ENCODE measurements around the gene MYH14. TPM values are rescaled to one million over a fixed set of nuclear protein-coding genes. Genes with fewer than 3 reads are reported as not detected.

The MYH14 gene
- total RNA-seq, 1 donor from 2014 or later = 93.9 TPM

DNA sequence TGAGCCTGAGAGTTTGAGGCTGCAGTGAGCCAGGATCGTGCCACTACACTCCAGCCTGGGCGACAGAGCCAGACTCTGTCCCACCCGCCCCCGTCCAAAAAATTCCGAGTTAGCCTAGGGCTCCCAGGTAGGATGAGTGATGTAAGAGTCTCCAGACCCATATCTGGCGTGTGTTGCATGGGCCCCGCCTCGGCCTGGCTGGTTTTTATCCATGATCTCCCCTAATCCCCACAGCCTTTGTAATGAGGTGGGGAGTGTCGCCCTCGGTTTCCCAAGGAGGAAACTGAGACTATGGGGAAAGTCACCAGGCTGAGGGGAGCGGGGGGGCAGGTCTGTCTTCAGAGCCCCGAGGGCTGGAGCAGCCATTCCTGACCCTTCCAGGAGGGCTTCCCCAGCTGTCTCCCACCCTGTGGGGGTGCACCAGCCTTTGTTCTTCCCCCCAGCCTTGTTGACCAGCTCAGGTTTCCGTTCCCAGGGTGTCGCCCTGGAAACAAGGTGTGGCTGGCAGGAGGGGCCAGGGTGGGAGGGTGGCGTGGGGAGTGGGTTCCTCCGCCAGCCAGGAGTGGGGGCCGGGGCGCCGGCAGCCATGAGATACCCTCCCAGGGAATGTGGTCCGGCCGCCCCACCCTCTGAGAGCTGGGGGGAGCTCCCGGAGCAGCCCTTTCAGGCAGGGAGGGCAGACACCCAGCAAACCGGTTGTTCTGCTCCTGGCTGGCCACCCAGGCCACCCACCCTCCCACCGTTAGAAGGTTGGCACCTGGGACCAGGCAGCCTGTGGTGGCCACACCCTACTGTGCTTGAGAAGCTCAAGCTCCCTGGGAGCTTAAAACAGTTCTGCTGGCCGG, 11.5 kb downstream of the MYH14 start:
- TF ChIP-seq, protein P1, sequence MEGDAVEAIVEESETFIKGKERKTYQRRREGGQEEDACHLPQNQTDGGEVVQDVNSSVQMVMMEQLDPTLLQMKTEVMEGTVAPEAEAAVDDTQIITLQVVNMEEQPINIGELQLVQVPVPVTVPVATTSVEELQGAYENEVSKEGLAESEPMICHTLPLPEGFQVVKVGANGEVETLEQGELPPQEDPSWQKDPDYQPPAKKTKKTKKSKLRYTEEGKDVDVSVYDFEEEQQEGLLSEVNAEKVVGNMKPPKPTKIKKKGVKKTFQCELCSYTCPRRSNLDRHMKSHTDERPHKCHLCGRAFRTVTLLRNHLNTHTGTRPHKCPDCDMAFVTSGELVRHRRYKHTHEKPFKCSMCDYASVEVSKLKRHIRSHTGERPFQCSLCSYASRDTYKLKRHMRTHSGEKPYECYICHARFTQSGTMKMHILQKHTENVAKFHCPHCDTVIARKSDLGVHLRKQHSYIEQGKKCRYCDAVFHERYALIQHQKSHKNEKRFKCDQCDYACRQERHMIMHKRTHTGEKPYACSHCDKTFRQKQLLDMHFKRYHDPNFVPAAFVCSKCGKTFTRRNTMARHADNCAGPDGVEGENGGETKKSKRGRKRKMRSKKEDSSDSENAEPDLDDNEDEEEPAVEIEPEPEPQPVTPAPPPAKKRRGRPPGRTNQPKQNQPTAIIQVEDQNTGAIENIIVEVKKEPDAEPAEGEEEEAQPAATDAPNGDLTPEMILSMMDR (conservative IDR thresholded peaks at IDR 0.05) = no peak
- peak overlapping the region; percentile 96 for H3K27ac Mint-ChIP-seq
- H3K36me3 Mint-ChIP-seq = peaks cover 12% of the 10 kb centered on the region
- H3K9me3 Mint-ChIP-seq = no peaks in the 10 kb centered on the region
- no peaks in the 10 kb centered on the region for H3K27me3 Mint-ChIP-seq
- peaks cover 3% of the 10 kb centered on the region for H3K4me1 Mint-ChIP-seq (ENCODE audit: unreplicated experiment)
- DNase-seq (ENCODE audit: extremely low spot score, unreplicated experiment) = peak; percentile 85
- peak overlapping the region; percentile 74 for H3K4me3 Mint-ChIP-seq

- H3K4me1 Mint-ChIP-seq (ENCODE audit: unreplicated experiment) = peaks cover 3% of the 10 kb centered on the region
- peak overlapping the region; percentile 96 for H3K27ac Mint-ChIP-seq
- no peaks in the 10 kb centered on the region for H3K27me3 Mint-ChIP-seq
- no peak for DNase-seq (ENCODE audit: extremely low spot score, unreplicated experiment)
- H3K9me3 Mint-ChIP-seq = no peaks in the 10 kb centered on the region
- peaks cover 12% of the 10 kb centered on the region for H3K36me3 Mint-ChIP-seq
- H3K4me3 Mint-ChIP-seq = no peak overlapping the region
- TF ChIP-seq, protein P1 (conservative IDR thresholded peaks at IDR 0.05) = no peak
Measured at GRCh38 chr19:50215820-50216219, 12.4 kb downstream of the MYH14 start.

- H3K27ac Mint-ChIP-seq = no peak overlapping the region
- H3K4me1 Mint-ChIP-seq (ENCODE audit: unreplicated experiment) = peaks cover 3% of the 10 kb centered on the region
- no peak overlapping the region for H3K4me3 Mint-ChIP-seq
- H3K9me3 Mint-ChIP-seq = peaks cover 4% of the 10 kb centered on the region
- H3K36me3 Mint-ChIP-seq = peaks cover 15% of the 10 kb centered on the region
- no peaks in the 10 kb centered on the region for H3K27me3 Mint-ChIP-seq
- TF ChIP-seq, protein P1 (conservative IDR thresholded peaks at IDR 0.05) = no peak
- DNase-seq (ENCODE audit: extremely low spot score, unreplicated experiment) = no peak
Measured at GRCh38 chr19:50221087-50221486, 17.7 kb downstream of the MYH14 start.

DNA sequence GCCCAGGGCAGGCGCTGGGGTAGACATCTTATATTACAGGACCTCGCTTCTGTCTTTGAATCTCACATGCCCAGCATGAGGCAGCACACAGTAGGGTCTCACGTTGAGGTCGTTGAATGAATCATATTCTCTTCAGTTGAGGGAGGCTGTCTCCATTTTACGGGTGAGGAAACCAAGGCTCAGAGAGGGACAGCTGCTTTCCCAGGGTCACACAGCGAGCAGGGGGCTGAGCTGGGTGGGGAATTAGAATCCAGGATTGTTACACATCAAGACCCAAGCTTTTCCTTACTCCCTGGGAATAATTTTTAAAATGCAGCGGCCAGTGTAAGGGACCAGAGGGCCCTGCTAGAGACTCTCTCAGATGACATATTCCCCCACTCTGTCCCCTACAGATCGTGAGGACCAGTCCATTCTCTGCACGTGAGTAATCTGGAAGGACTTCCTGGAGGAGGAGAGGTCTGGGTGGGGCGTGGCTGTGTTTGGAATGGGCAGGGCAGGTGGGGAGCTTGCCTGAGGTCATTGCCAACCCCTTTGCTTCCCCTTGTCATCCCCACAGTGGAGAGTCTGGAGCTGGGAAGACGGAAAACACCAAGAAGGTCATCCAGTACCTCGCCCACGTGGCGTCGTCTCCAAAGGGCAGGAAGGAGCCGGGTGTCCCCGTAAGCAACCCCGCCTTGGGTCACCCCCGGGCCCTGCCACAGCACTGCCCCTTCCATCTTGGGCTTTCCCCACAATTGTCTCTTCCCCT, 19.4 kb downstream of the MYH14 start:
- TF ChIP-seq, protein P1 (conservative IDR thresholded peaks at IDR 0.05) = no peak
- peaks cover 4% of the 10 kb centered on the region for H3K9me3 Mint-ChIP-seq
- peaks cover 12% of the 10 kb centered on the region for H3K36me3 Mint-ChIP-seq
- DNase-seq (ENCODE audit: extremely low spot score, unreplicated experiment) = no peak
- no peaks in the 10 kb centered on the region for H3K27me3 Mint-ChIP-seq
- H3K27ac Mint-ChIP-seq = no peak overlapping the region
- H3K4me1 Mint-ChIP-seq (ENCODE audit: unreplicated experiment) = no peaks in the 10 kb centered on the region
- no peak overlapping the region for H3K4me3 Mint-ChIP-seq

GRCh38 chr19:50223439-50223716, 20.0 kb downstream of the MYH14 start:
- Mint-ChIP-seq H3K9me3 (peaks cover 4% of the 10 kb centered on the region), H3K36me3 (peaks cover 12% of the 10 kb centered on the region), H3K27me3 (no peaks in the 10 kb centered on the region), H3K27ac (no peak overlapping the region), H3K4me1 (ENCODE audit: unreplicated experiment) (no peaks in the 10 kb centered on the region), H3K4me3 (no peak overlapping the region)
- DNase-seq (ENCODE audit: extremely low spot score, unreplicated experiment) = no peak
- TF ChIP-seq, protein P1 (conservative IDR thresholded peaks at IDR 0.05) = no peak
